WI38 (cell line): Measurements from ENCODE around the gene CELSR1.

Experiments
- H3K4me3 ChIP-seq: 2 replicates; pipeline ENCODE4 v1.5.1; 2011; ENCODE audit warnings: low read depth, mild to moderate bottlenecking, control low read depth, low read length
- TF ChIP-seq, protein P1 (sequence below): IDR thresholded peaks from 2 replicates; pipeline ENCODE4 v1.5.1; 2012; ENCODE audit warnings: low read depth, mild to moderate bottlenecking, control low read depth, low read length

The CELSR1 gene

DNA sequence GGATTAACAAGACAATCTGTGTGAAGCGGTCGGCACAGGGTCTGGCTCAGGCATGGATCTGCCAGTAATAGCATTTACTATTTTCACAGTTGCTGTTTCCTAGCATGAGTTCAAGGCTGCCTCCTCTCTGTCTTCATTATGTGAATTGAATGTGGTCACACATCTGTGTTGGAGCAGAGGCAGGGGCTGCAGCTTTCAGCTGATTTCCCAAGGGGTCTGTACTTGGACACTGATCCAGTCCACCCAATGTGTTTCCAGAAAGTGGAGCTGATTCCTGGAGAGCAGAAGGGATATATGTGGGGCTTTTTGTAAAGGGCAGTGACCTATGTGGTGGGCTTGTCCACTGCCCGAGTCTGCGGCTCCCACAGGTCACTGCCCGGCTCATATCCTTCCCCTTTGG, 3.5 kb upstream of the CELSR1 start:
- TF ChIP-seq, protein P1, sequence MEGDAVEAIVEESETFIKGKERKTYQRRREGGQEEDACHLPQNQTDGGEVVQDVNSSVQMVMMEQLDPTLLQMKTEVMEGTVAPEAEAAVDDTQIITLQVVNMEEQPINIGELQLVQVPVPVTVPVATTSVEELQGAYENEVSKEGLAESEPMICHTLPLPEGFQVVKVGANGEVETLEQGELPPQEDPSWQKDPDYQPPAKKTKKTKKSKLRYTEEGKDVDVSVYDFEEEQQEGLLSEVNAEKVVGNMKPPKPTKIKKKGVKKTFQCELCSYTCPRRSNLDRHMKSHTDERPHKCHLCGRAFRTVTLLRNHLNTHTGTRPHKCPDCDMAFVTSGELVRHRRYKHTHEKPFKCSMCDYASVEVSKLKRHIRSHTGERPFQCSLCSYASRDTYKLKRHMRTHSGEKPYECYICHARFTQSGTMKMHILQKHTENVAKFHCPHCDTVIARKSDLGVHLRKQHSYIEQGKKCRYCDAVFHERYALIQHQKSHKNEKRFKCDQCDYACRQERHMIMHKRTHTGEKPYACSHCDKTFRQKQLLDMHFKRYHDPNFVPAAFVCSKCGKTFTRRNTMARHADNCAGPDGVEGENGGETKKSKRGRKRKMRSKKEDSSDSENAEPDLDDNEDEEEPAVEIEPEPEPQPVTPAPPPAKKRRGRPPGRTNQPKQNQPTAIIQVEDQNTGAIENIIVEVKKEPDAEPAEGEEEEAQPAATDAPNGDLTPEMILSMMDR, result no peak
- no peak overlapping the region for H3K4me3 ChIP-seq

DNA sequence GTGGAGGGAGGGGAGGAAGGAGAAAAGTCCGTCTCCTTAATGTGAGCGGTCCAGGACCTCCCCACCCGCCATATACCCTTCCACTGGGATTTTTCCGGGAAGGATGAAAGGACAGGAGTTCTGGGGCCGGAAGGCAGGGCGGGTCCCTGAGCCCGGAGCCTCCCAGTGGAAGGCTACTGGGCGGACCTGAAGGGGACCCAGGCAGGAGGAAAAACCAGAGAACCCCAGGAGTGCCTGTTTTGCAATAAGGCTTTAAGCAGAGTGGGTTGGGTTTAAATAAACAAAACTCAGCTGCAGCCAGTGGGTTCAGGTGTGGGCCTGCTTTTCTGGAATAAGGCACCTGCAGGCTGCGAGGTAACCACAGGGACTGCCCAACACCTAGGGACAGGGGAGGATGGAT, 1.7 kb upstream of the CELSR1 start:
- H3K4me3 ChIP-seq, result no peak overlapping the region
- TF ChIP-seq, protein P1, result no peak

DNA sequence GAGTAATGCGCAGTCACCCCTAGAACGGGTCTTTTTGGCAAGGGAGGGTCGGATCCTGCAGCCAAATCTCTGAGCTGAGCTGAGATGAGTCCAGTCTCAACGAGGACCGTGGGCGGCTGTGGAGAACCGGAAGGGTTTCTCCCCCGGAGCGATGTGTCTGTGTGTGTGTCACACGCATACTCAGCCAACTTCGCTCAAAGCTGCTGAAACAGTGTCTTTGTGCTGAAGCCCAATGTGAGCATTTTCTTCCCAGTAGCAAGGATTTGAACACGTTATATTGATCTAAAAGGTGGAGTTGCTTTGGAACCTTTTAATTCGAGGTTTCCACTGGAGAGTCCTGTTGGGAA, 1.4 kb upstream of the CELSR1 start:
- TF ChIP-seq, protein P1, result no peak
- H3K4me3 ChIP-seq, result no peak overlapping the region

DNA sequence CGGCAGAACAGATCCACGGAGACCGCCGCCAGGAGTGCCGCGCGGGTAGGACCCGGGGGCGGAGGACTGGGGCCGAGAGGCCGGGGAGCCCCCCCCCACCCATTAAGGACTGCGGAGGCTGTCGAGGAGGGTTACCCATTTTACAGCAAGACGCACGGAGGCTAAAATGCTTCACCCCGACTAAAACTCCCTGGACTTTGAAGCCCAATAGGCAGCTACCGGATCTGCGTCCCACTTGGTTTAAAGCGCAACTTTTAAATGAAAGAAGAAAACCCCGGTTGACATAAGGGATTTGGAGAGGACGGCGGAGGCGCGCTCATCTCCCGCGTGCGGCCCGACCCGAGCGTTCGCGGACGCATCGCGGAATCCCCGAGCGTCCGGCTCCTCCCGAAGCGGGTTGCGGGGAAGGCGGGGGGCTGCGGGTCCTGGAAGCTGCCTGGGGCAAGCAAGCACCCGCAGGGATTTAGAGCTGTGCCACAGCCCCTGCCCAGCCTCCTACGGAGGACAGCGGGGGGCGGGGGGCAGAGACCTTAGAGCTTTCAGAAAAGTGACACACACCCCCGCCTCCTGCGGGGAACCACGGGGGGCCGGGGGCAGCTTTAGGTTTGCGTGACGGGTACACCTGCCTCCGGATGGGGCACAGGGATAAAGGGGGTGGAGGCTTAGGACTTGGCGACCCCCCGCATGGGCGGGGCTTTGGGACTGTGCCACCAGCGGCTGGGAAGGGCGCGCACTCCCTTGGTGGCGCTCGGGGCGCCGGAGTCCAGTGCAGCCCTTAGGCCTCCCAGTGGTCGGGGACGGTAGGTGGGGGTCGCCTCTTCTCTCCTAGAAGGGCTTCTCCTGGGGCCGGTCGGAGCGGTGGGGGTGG, 760 bp upstream of the CELSR1 start:
- TF ChIP-seq, protein P1, result no peak
- H3K4me3 ChIP-seq, result peak overlapping the region; percentile 10; the same call in 1 of the 2 replicates

DNA sequence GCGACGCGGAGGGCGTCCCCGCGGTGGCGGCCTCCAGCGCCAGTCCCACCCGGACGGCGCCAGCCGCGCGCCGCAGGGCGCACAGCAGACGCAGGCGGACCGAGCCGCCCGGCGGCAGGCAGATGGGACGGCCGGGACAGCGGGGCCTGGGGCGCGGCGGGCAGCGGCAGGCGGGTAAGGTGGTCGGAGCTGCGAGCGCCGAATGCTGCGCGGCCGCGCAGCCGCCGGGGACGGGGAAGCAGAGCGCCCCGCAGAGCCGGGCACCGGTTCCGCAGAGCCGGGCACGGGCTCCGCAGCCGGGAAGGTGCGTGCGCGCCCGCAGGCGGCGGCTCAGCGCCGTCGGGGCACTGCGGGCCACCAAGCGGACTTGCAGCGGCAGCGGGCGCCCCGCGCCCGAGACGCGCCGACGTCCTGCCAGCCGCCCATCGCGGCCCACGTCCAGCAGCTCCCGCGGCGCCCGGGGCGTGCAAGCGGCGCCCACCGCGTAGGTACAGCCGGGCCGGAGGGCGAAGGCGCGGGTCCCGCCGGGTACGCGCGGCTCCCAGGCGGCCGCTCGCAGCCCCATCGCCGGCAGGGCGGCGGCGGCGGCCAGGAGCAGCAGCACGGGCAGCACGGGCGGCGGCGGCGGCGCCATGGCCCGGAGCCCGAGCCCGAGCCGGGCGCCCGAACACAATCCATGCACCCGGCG, 739 bp downstream of the CELSR1 start:
- no peak overlapping the region for H3K4me3 ChIP-seq
- TF ChIP-seq, protein P1, result no peak

DNA sequence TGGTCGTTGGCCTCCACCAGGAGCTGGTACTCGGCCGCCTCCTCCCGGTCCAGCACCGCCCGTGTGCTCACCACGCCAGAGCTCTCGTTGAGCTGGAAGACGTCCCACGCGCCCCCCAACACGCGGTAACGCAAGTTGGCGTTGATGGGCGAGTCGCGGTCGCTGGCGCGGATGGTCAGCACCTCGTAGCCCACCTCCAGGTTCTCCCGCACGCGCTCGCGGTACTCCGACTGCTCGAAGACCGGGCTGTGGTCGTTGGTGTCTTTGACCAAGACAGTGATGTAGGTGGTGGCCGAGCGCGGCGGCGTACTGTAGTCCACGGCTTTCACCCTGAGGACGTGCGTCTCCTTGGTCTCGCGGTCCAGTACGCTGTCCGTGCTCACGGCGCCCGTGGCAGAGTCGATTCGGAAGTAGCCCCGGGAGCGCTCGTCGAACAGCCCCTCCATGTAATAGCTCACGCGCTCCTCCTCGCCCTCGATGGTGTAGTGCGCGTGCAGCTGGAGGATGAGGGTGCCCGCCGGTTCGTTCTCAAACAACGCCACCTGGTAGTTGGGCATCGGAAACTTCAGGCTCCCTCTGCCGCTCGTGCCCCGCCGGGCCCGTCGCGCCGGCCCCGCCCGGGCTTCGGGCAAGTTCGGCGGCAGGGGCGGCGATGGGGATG, 1.4 kb downstream of the CELSR1 start:
- H3K4me3 ChIP-seq, result no peak overlapping the region

More for the DNA sequence above, 1.4 kb downstream of the CELSR1 start:
- TF ChIP-seq, protein P1, result no peak
